HEK293 (cell line): ENCODE data around the gene MZB1.
A peak's percentile ranks its signal among the peaks of the same experiment; 100 is the strongest.

Source experiments
- CTCF ChIA-PET: fragments of 350-600 bp; formaldehyde crosslinking; extraction: SDS; loops from one replicate; lab custom pipeline; 2021; ENCODE audit warnings: antibody characterized with exemption; lab: Yijun Ruan, JAX
- POLR2A ChIA-PET: fragments of 300-600 bp; formaldehyde crosslinking; extraction: SDS; loops from one replicate; lab custom pipeline; 2020; ENCODE audit warnings: antibody characterized with exemption, inconsistent platforms; lab: Yijun Ruan, JAX
- H3K27ac ChIP-seq: fragments of 200-500 bp; sonication (Bioruptor generic); 2 replicates; pipeline ENCODE4 v1.5.1; 2014; ENCODE audit warnings: low read depth, low read length, control low read depth, inconsistent platforms; ENCODE audit errors: extremely low read depth
- H3K36me3 ChIP-seq, 2 experiments: fragments of 200-500 bp in 1 of 2; sonication (Bioruptor generic) in 1 of 2; 1 replicate in 1 of 2; 2 replicates in 1 of 2; pipeline ENCODE4 v1.5.1; 2014 to 2017; ENCODE audit warnings: inconsistent platforms in 2 of 2, low read length in 2 of 2; ENCODE audit not compliant: control insufficient read depth in 2 of 2, insufficient read depth in 1 of 2
- H3K4me1 ChIP-seq: fragments of 200-500 bp; sonication (Bioruptor generic); 2 replicates; pipeline ENCODE4 v1.5.1; 2014; ENCODE audit warnings: mild to moderate bottlenecking, low read length, inconsistent platforms; ENCODE audit not compliant: control insufficient read depth, insufficient read depth
- H3K4me3 ChIP-seq: 2 replicates; pipeline ENCODE4 v1.5.1; 2011; ENCODE audit warnings: low read depth, mild to moderate bottlenecking, control low read depth, low read length, moderate library complexity
- H3K9me3 ChIP-seq: fragments of 200-500 bp; sonication (Bioruptor generic); 2 replicates; pipeline ENCODE4 v1.5.1; 2014; ENCODE audit warnings: low read depth, low read length, inconsistent platforms; ENCODE audit not compliant: control insufficient read depth, insufficient read depth
- KLF1 ChIP-seq: fragments of 450-650 bp; formaldehyde crosslinking; IDR thresholded peaks from 2 replicates; pipeline ENCODE4 v1.5.1; 2016; ENCODE audit warnings: missing biosample characterization, missing genetic modification characterization
- KLF10 ChIP-seq: fragments of 450-650 bp; IDR thresholded peaks from 2 replicates; pipeline ENCODE4 v1.5.1; 2018; ENCODE audit warnings: missing biosample characterization, mild to moderate bottlenecking, missing genetic modification characterization
- KLF17 ChIP-seq: fragments of 450-650 bp; formaldehyde crosslinking; IDR thresholded peaks from 2 replicates; pipeline ENCODE4 v1.5.1; 2016; ENCODE audit warnings: missing biosample characterization, missing genetic modification characterization
- KLF7 ChIP-seq: fragments of 450-650 bp; formaldehyde crosslinking; IDR thresholded peaks from 2 replicates; pipeline ENCODE4 v1.5.1; 2016; ENCODE audit warnings: missing biosample characterization, missing genetic modification characterization, borderline replicate concordance
- PATZ1 ChIP-seq: fragments of 450-650 bp; formaldehyde crosslinking; IDR thresholded peaks from 2 replicates; pipeline ENCODE4 v1.5.1; 2016; ENCODE audit warnings: missing biosample characterization, missing genetic modification characterization
- PRDM10 ChIP-seq: fragments of 450-650 bp; formaldehyde crosslinking; IDR thresholded peaks from 2 replicates; pipeline ENCODE4 v1.5.1; 2016; ENCODE audit warnings: missing biosample characterization, missing genetic modification characterization
- PRDM2 ChIP-seq: fragments of 450-650 bp; formaldehyde crosslinking; IDR thresholded peaks from 2 replicates; pipeline ENCODE4 v1.5.1; 2016; ENCODE audit warnings: missing biosample characterization, missing genetic modification characterization, borderline replicate concordance
- WT1 ChIP-seq: fragments of 450-650 bp; formaldehyde crosslinking; IDR thresholded peaks from 2 replicates; pipeline ENCODE4 v1.5.1; 2016; ENCODE audit warnings: missing biosample characterization, missing genetic modification characterization
- ZFHX2 ChIP-seq: fragments of 450-650 bp; formaldehyde crosslinking; conservative IDR thresholded peaks from 2 replicates; pipeline ENCODE4 v1.5.1; 2016; ENCODE audit warnings: missing biosample characterization, missing genetic modification characterization
- ZNF2 ChIP-seq: fragments of 450-650 bp; formaldehyde crosslinking; IDR thresholded peaks from 2 replicates; pipeline ENCODE4 v1.5.1; 2016; ENCODE audit warnings: missing biosample characterization, missing genetic modification characterization
- ZNF266 ChIP-seq: fragments of 450-650 bp; formaldehyde crosslinking; IDR thresholded peaks from 2 replicates; pipeline ENCODE4 v1.5.1; 2016; ENCODE audit warnings: missing biosample characterization, missing genetic modification characterization, low read depth
- ZNF362 ChIP-seq: fragments of 450-650 bp; formaldehyde crosslinking; IDR thresholded peaks from 2 replicates; pipeline ENCODE4 v1.5.1; 2016; ENCODE audit warnings: missing biosample characterization, missing genetic modification characterization
- ZNF394 ChIP-seq: fragments of 450-650 bp; formaldehyde crosslinking; IDR thresholded peaks from 2 replicates; pipeline ENCODE4 v1.5.1; 2016; ENCODE audit warnings: missing biosample characterization, missing genetic modification characterization, mild to moderate bottlenecking, moderate library complexity, borderline replicate concordance
- ZNF48 ChIP-seq: fragments of 450-650 bp; formaldehyde crosslinking; IDR thresholded peaks from 2 replicates; pipeline ENCODE4 v1.5.1; 2016; ENCODE audit warnings: missing biosample characterization, missing genetic modification characterization
- ZNF621 ChIP-seq: fragments of 450-650 bp; formaldehyde crosslinking; IDR thresholded peaks from 2 replicates; pipeline ENCODE4 v1.5.1; 2017; ENCODE audit warnings: missing biosample characterization, missing genetic modification characterization
- ZNF654 ChIP-seq: fragments of 450-650 bp; formaldehyde crosslinking; IDR thresholded peaks from 2 replicates; pipeline ENCODE4 v1.5.1; 2016; ENCODE audit warnings: low read depth, missing biosample characterization, missing genetic modification characterization
- ZNF692 ChIP-seq: fragments of 450-650 bp; formaldehyde crosslinking; IDR thresholded peaks from 2 replicates; pipeline ENCODE4 v1.5.1; 2016; ENCODE audit warnings: missing biosample characterization, missing genetic modification characterization
- ZSCAN16 ChIP-seq: fragments of 450-650 bp; formaldehyde crosslinking; IDR thresholded peaks from 2 replicates; pipeline ENCODE4 v1.5.1; 2016; ENCODE audit warnings: missing biosample characterization, missing genetic modification characterization
- ZXDB ChIP-seq: fragments of 450-650 bp; formaldehyde crosslinking; IDR thresholded peaks from 2 replicates; pipeline ENCODE4 v1.5.1; 2016; ENCODE audit warnings: missing biosample characterization, missing genetic modification characterization

The MZB1 gene

GRCh38 chr5:139404484-139404840 lies 14.7 kb upstream of the MZB1 start (continued):
- TF ChIP-seq ZNF621 (no peak), KLF7 (tag by site-specific recombination) (no peak)

GRCh38 chr5:139403787-139404483 lies 14.2 kb upstream of the MZB1 start, which contains the start of gene SPATA24:
TSS of gene SPATA24 (minus strand) at chr5:139404089. CDS start at chr5:139404060, 29 bp downstream.
- peak within 1 kb of the TSS; percentile 56 for H3K4me3 ChIP-seq
- ChIA-PET POLR2A (interaction anchor here (0.6 to 2.3 kb wide), 8 partner anchors 11 to 206 kb away, joined by 3 to 8 read pairs (median 4); partner anchors contain the start of genes DNAJC18, MATR3, PAIP2 and SIL1), CTCF (interaction anchor here (0.6 to 1.5 kb wide), 11 partner anchors 7 to 991 kb away, joined by 3 to 4 read pairs (median 3); no protein-coding TSS in a partner anchor)
- peaks cover 5% of the 10 kb centered on the region; the same call in 1 of the 2 replicates for H3K4me1 ChIP-seq
- H3K27ac ChIP-seq = peak within 1 kb of the TSS; percentile 82
- H3K36me3 ChIP-seq = peaks cover 0 to 12% of the 10 kb centered on the region in 2 experiments; a peak in 2 of 3 replicates
- no peaks in the 10 kb centered on the region for H3K9me3 ChIP-seq
- TF ChIP-seq ZSCAN16 (tag by site-specific recombination) = no peak
- peak; percentile 40; the same call in 1 of the 2 replicates for TF ChIP-seq ZNF394 (tag by site-specific recombination)
- peak; percentile 98 for TF ChIP-seq PRDM10 (tag by site-specific recombination)
- TF ChIP-seq ZXDB (tag by site-specific recombination) = peak; percentile 93
- TF ChIP-seq KLF1 (tag by site-specific recombination) = peak; percentile 89
- no peak for TF ChIP-seq ZNF48 (tag by site-specific recombination)
- TF ChIP-seq ZNF362 = no peak
- TF ChIP-seq ZFHX2 = peak; percentile 97
- peak; percentile 71; the same call in 1 of the 2 replicates for TF ChIP-seq KLF17 (tag by site-specific recombination)
- peak; percentile 48; the same call in 1 of the 2 replicates for TF ChIP-seq WT1 (tag by site-specific recombination)
- TF ChIP-seq PRDM2 (tag by site-specific recombination) = no peak
- TF ChIP-seq KLF10 = peak; percentile 93
- no peak for TF ChIP-seq ZNF654 (tag by site-specific recombination)
- peak; percentile 70 for TF ChIP-seq ZNF2 (tag by site-specific recombination)
- peak; percentile 86 for TF ChIP-seq ZNF692 (tag by site-specific recombination)
- no peak for TF ChIP-seq ZNF266
- TF ChIP-seq PATZ1 = peak; percentile 100
